GM12878 (cell line): Measurements from ENCODE around the gene FYTTD1. TPM values are rescaled to one million over a fixed set of nuclear protein-coding genes. Genes with fewer than 3 reads are reported as not detected.

ENCODE experiments used
- ATAC-seq: fragments of 200-7000 bp; cut with Tn5 transposase; 3 replicates; pipeline ENCODE4 v1.9.1; 2020; ENCODE audit warnings: mild to moderate bottlenecking, moderate library complexity
- BruUV-seq: library from RNA; stranded (reverse); fragments of 400-500 nt; replicated peaks from 2 replicates; lab custom pipeline; 2021; lab: Mats Ljungman, UMichigan
- CTCF ChIA-PET: fragments of 300-600 bp; sonication (Branson Sonifier 250); formaldehyde crosslinking; extraction: SDS; loops from one replicate; lab custom pipeline; 2021; ENCODE audit warnings: inconsistent platforms; lab: Yijun Ruan, JAX
- POLR2A ChIA-PET: fragments of 350-600 bp; formaldehyde crosslinking; extraction: SDS; loops from one replicate; lab custom pipeline; 2021; ENCODE audit warnings: inconsistent platforms; lab: Charles Lee
- RAD21 ChIA-PET: fragments of 300-600 bp; sonication (Branson Sonifier 250); formaldehyde crosslinking; loops from one replicate; lab custom pipeline; 2023; ENCODE audit warnings: antibody characterized with exemption; ENCODE audit not compliant: unreplicated experiment; lab: Charles Lee
- SMC1A ChIA-PET: fragments of 300-600 bp; sonication (Branson Sonifier 250); formaldehyde crosslinking; loops from one replicate; lab custom pipeline; 2023; ENCODE audit not compliant: unreplicated experiment, uncharacterized antibody; lab: Charles Lee
- DNase-seq: peaks from one replicate; pipeline ENCODE4 v3.0.0-alpha.2; 2011; ENCODE audit warnings: low read depth, low spot score
- FAIRE-seq: peaks from 3 replicates; lab custom pipeline; 2011; peaks lifted over from hg19 to GRCh38; lab: Jason Lieb, UNC
- H2AFZ ChIP-seq: 2 replicates; pipeline ENCODE4 v1.6.0; 2011; ENCODE audit warnings: low read depth, low read length, control low read depth; ENCODE audit not compliant: control insufficient read depth
- H3K27ac ChIP-seq: 2 replicates; pipeline ENCODE4 v1.5.1; 2011; ENCODE audit warnings: control low read depth; ENCODE audit not compliant: control insufficient read depth, insufficient read depth
- H3K27me3 ChIP-seq, 2 experiments: replicated peaks in 1 of 2; 2 replicates each; pipeline versions ENCODE4 v1.6.0 to v1.6.1; 2011; ENCODE audit warnings: low read length in 1 of 2; ENCODE audit not compliant: control insufficient read depth in 2 of 2, insufficient read depth in 2 of 2
- H3K36me3 ChIP-seq, 2 experiments: 2 replicates each; pipeline ENCODE4 v1.5.1; 2011; ENCODE audit warnings: low read length in 1 of 2; ENCODE audit not compliant: control insufficient read depth in 2 of 2, insufficient read depth in 2 of 2
- H3K4me1 ChIP-seq: 2 replicates; pipeline ENCODE4 v1.6.1; 2011; ENCODE audit warnings: mild to moderate bottlenecking, low read length, moderate library complexity, mixed read lengths; ENCODE audit not compliant: control insufficient read depth, insufficient read depth
- H3K4me2 ChIP-seq: 2 replicates; pipeline ENCODE4 v1.6.0; 2011; ENCODE audit warnings: control low read depth; ENCODE audit not compliant: control insufficient read depth, insufficient read depth
- H3K4me3 ChIP-seq: fragments of 200-600 bp; sonication (generic); 2 replicates; pipeline ENCODE4 v1.5.1; 2016
- H3K79me2 ChIP-seq: 2 replicates; pipeline ENCODE4 v1.6.0; 2011; ENCODE audit warnings: low read length; ENCODE audit not compliant: control insufficient read depth, insufficient read depth
- H3K9ac ChIP-seq: 2 replicates; pipeline ENCODE4 v1.8.0; 2011; ENCODE audit warnings: low read length, control low read depth, mixed read lengths; ENCODE audit not compliant: control insufficient read depth, insufficient read depth
- H3K9me3 ChIP-seq: replicated peaks from 3 replicates; pipeline ENCODE4 v1.5.1; 2011; ENCODE audit warnings: mild to moderate bottlenecking, low read length; ENCODE audit not compliant: control insufficient read depth, insufficient read depth
- H4K20me1 ChIP-seq: 2 replicates; pipeline ENCODE4 v1.6.0; 2011; ENCODE audit not compliant: control insufficient read depth, insufficient read depth
- CBX5 ChIP-seq: sonication (generic); IDR thresholded peaks from 2 replicates; pipeline ENCODE4 v1.6.1; 2016; ENCODE audit warnings: low read depth, moderate library complexity, mild to moderate bottlenecking, inconsistent platforms
- ETV6 ChIP-seq, 2 experiments: fragments of 450-650 bp in 1 of 2; IDR thresholded peaks in 1 of 2; conservative IDR thresholded peaks in 1 of 2; 2 replicates each; pipeline ENCODE4 v1.6.1; 2014; ENCODE audit warnings: antibody characterized with exemption in 1 of 2, borderline replicate concordance in 1 of 2, low read depth in 1 of 2, mild to moderate bottlenecking in 1 of 2, moderate library complexity in 1 of 2
- IKZF1 ChIP-seq: fragments of 450-650 bp; conservative IDR thresholded peaks from 2 replicates; pipeline ENCODE4 v1.6.1; 2017; ENCODE audit warnings: antibody characterized with exemption, mild to moderate bottlenecking
- IRF5 ChIP-seq: fragments of 450-650 bp; IDR thresholded peaks from 2 replicates; pipeline ENCODE4 v1.6.1; 2017; ENCODE audit warnings: borderline replicate concordance
- KAT2A ChIP-seq: conservative IDR thresholded peaks from 2 replicates; pipeline ENCODE4 v1.6.1; 2011; ENCODE audit warnings: low read depth, low read length; ENCODE audit not compliant: control insufficient read depth
- MLLT1 ChIP-seq: fragments of 450-650 bp; IDR thresholded peaks from 2 replicates; pipeline ENCODE4 v1.6.1; 2016; ENCODE audit warnings: mild to moderate bottlenecking
- MYC ChIP-seq: IDR thresholded peaks from 2 replicates; pipeline ENCODE4 v1.6.1; 2011; ENCODE audit warnings: mild to moderate bottlenecking, low read length, moderate library complexity, inconsistent platforms; ENCODE audit not compliant: insufficient read depth, insufficient replicate concordance, insufficient read length, severe bottlenecking
- NR2C1 ChIP-seq: fragments of 450-650 bp; IDR thresholded peaks from 2 replicates; pipeline ENCODE4 v1.6.1; 2017; ENCODE audit warnings: antibody characterized with exemption, mild to moderate bottlenecking, moderate library complexity
- PML ChIP-seq: IDR thresholded peaks from 2 replicates; pipeline ENCODE4 v1.6.1; 2012; ENCODE audit warnings: low read length, inconsistent platforms
- REST ChIP-seq: IDR thresholded peaks from 2 replicates; pipeline ENCODE4 v1.6.1; 2012; ENCODE audit warnings: mild to moderate bottlenecking, low read depth, low read length
- SUPT20H ChIP-seq: IDR thresholded peaks from 2 replicates; pipeline ENCODE4 v1.6.1; 2011; ENCODE audit warnings: low read depth, mild to moderate bottlenecking, low read length, moderate library complexity, borderline replicate concordance; ENCODE audit not compliant: control insufficient read depth
- SUZ12 ChIP-seq: fragments of 200-600 bp; sonication (generic); IDR thresholded peaks from one replicate; pipeline ENCODE4 v1.6.1; 2018; ENCODE audit warnings: antibody characterized with exemption, mild to moderate bottlenecking; ENCODE audit not compliant: unreplicated experiment
- TARDBP ChIP-seq: IDR thresholded peaks from 2 replicates; pipeline ENCODE4 v1.6.1; 2016; ENCODE audit warnings: borderline replicate concordance
- USF2 ChIP-seq: IDR thresholded peaks from 2 replicates; pipeline ENCODE4 v1.6.1; 2011; ENCODE audit warnings: low read depth, low read length, improper control_type of control experiment, borderline replicate concordance
- WGBS: methylation state at CpG from one replicate; pipeline ENCODE4 v1.1.6; 2016; ENCODE audit warnings: low lambda C conversion rate; ENCODE audit not compliant: insufficient replicate concordance, insufficient coverage; ENCODE audit errors: missing lambda C conversion rate; 5-methylcytosine and 5-hydroxymethylcytosine counted together
- in situ Hi-C: fragments of 300-500 bp; cut with MboI; formaldehyde crosslinking; loops from 9 replicates; pipeline ENCODE4 v1.14.3; 2018; ENCODE audit warnings: mixed read lengths
- intact Hi-C: fragments of 100-400 bp; cut with micrococcal nuclease; formaldehyde crosslinking; loops from one replicate; pipeline ENCODE4 v1.14.2; 2022; ENCODE audit not compliant: unreplicated experiment
- polyA plus RNA-seq, 11 experiments: library from polyadenylated mRNA; depleted of rRNA in 4 of 11; unstranded in 6 of 11; stranded (reverse) in 5 of 11; fragments of >200 nt; fragmentation: Nextera tagmentation in 4 of 11; fragmentation: Illumina TruSeq in 1 of 11; extraction: Ambion mirVana in 4 of 11; extraction: Trizol in 1 of 11; gene quantifications; 1 replicate in 1 of 11; 2 replicates in 10 of 11; pipeline versions ENCODE4 v1.2.1 to v1.2.3, GENCODE V29; 2011 to 2016; ENCODE audit warnings: inconsistent platforms in 2 of 11, missing spikeins in 2 of 11, low read depth in 1 of 11
- total RNA-seq, 4 experiments: library from RNA; depleted of rRNA in 3 of 4; stranded (reverse); fragments of >200 nt in 3 of 4; fragmentation: Illumina TruSeq in 1 of 4; extraction: Trizol in 1 of 4; gene quantifications; 2 replicates each; pipeline versions ENCODE4 v1.2.1 to v1.2.3, GENCODE V29; 2013 to 2021

FYTTD1 gene
- total and polyA plus RNA-seq, 10 of the 15 experiments (the other 5 are each of a cell fraction or from before 2014, with no cell fraction given) = 25.5 to 101 (median 59.4) TPM

- TF ChIP-seq REST (no peak), SUZ12 (no peak), ETV6 (conservative IDR thresholded peaks at IDR 0.05 in 1 of 2, IDR thresholded peaks at IDR 0.05 in 1 of 2; ENCODE audit: borderline replicate concordance in 1 of 2, low read depth in 1 of 2) (no peak), MLLT1 (no peak), PML (no peak), IKZF1 (no peak)
Observed at GRCh38 chr3:197700095-197700494, 49.6 kb upstream of the FYTTD1 start (continued).

- TF ChIP-seq NR2C1 (no peak), TARDBP (no peak), SUPT20H (no peak), USF2 (no peak), IRF5 (no peak), CBX5 (no peak), KAT2A (no peak), MYC (no peak)
- in situ Hi-C loops = no loop called here
- ChIA-PET RAD21 (no interaction called here), CTCF (no interaction called here), SMC1A (interaction anchor here (0.8 to 1.5 kb wide), 4 partner anchors 11 to 34 kb away, joined by 3 to 7 read pairs (median 4); no protein-coding TSS in a partner anchor), POLR2A (interaction anchor here (1.8 kb wide), 1 partner anchor 33 kb away, joined by 3 read pairs; no protein-coding TSS in a partner anchor)
- no peak overlapping the region for H3K9ac ChIP-seq
- no peak for DNase-seq
- H3K4me3 ChIP-seq = no peak overlapping the region
- intact Hi-C loops = no loop called here
- H3K4me1 ChIP-seq = peaks cover 3% of the 10 kb centered on the region; the same call in 1 of the 2 replicates
- peaks cover 12% of the 10 kb centered on the region for H3K79me2 ChIP-seq
- no peak for ATAC-seq
- H4K20me1 ChIP-seq = no peaks in the 10 kb centered on the region
- H2AFZ ChIP-seq = no peak overlapping the region
- H3K9me3 ChIP-seq = no peaks in the 10 kb centered on the region; the same call in 2 of the 3 replicates
- H3K36me3 ChIP-seq = peaks cover 34 to 57% of the 10 kb centered on the region in 2 experiments
- H3K4me2 ChIP-seq = no peak overlapping the region
- 99% methylated on average over 4 of the region's 4 CpGs for WGBS
- no peak for FAIRE-seq
- H3K27ac ChIP-seq = no peak overlapping the region
- no TSS peak for BruUV-seq
- no peaks in the 10 kb centered on the region for H3K27me3 ChIP-seq
Observed at GRCh38 chr3:197701841-197702240, 47.8 kb upstream of the FYTTD1 start.
